ENCODE measurements around the gene PTK6.

PTK6 gene

DNA sequence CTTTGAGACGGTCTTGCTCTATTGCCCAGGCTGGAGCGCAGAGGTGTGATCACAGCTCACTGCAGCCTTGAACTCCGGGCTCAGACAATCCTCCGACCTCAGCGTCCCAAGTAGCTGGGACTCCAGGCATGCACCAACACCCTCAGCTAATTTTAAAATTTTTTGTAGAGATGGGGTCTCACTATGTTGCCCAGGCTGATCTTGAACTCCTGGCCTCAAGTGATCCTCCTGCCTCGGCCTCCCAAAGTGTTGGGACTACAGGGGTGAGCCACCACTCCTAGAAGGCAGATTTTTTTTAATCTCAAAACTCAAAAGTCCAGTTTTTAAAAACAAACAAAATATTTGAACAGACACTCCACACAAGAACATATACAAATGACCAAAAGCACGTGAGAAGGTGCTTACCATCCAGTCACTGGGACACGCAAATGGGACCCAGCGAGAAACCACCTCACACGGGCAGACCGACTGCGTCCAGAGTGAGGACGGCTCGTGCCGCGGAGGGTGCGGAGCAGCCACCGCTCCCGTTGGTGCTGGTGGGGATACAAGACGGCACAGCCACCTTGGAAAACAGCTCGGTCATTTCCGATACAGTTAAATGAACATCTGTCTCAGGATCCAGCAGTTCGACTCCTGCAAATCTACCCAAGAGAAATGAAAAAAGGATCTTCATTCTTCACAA is 45.3 kb upstream of the PTK6 start:
- no peaks in the 10 kb centered on the region for H3K9me2 ChIP-seq (ENCODE audit: low read depth, low read length)
- peaks cover 10% of the 10 kb centered on the region; the same call in 1 of the 2 replicates for H3K27me3 ChIP-seq (ENCODE audit: insufficient read depth, low read length)
- H3F3A ChIP-seq (ENCODE audit: insufficient read depth, low read length): no peaks in the 10 kb centered on the region
- H3K4me2 ChIP-seq (ENCODE audit: low read length): no peak overlapping the region
- no peaks in the 10 kb centered on the region for H3K4me1 ChIP-seq (ENCODE audit: insufficient read depth, low read length, severe bottlenecking)
- H3K27ac ChIP-seq (ENCODE audit: low read depth, low read length, poor library complexity, severe bottlenecking): no peak overlapping the region
- H3K36me3 ChIP-seq (ENCODE audit: insufficient read depth, low read length): no peaks in the 10 kb centered on the region; the same call in 1 of the 2 replicates
- no peaks in the 10 kb centered on the region for H3K9me3 ChIP-seq (ENCODE audit: low read length)
- H4K20me1 ChIP-seq (ENCODE audit: insufficient read depth, low read length): no peaks in the 10 kb centered on the region
- TF ChIP-seq EZH2 (IDR thresholded peaks at IDR 0.05; ENCODE audit: borderline replicate concordance, low read length) (no peak), CTCF (IDR thresholded peaks at IDR 0.05; ENCODE audit: low read length) (no peak)
- H3K4me3 ChIP-seq (ENCODE audit: low read depth, low read length, poor library complexity, severe bottlenecking): no peak overlapping the region
- H2AFZ ChIP-seq (ENCODE audit: low read length): no peak overlapping the region
- H3K79me2 ChIP-seq (ENCODE audit: insufficient read depth, low read length): no peaks in the 10 kb centered on the region
- no peak overlapping the region for H3K9ac ChIP-seq (ENCODE audit: low read length)

GRCh38 chr20:63580796-63581461 is 43.8 kb upstream of the PTK6 start:
- Histone ChIP-seq H3K4me2 (ENCODE audit: low read length) (no peak overlapping the region), H3F3A (ENCODE audit: insufficient read depth, low read length) (no peaks in the 10 kb centered on the region), H3K36me3 (ENCODE audit: insufficient read depth, low read length) (no peaks in the 10 kb centered on the region), H3K79me2 (ENCODE audit: insufficient read depth, low read length) (no peaks in the 10 kb centered on the region), H4K20me1 (ENCODE audit: insufficient read depth, low read length) (no peaks in the 10 kb centered on the region), H3K9ac (ENCODE audit: low read length) (no peak overlapping the region), H3K4me3 (ENCODE audit: low read depth, low read length, poor library complexity, severe bottlenecking) (no peak overlapping the region), H3K9me3 (ENCODE audit: low read length) (no peaks in the 10 kb centered on the region), H3K27ac (ENCODE audit: low read depth, low read length, poor library complexity, severe bottlenecking) (no peak overlapping the region), H3K4me1 (ENCODE audit: insufficient read depth, low read length, severe bottlenecking) (no peaks in the 10 kb centered on the region), H2AFZ (ENCODE audit: low read length) (no peak overlapping the region), H3K9me2 (ENCODE audit: low read depth, low read length) (no peaks in the 10 kb centered on the region), H3K27me3 (ENCODE audit: insufficient read depth, low read length) (peaks cover 10% of the 10 kb centered on the region; the same call in 1 of the 2 replicates)
- TF ChIP-seq CTCF (IDR thresholded peaks at IDR 0.05; ENCODE audit: low read length): peak; percentile 63
- no peak for TF ChIP-seq EZH2 (IDR thresholded peaks at IDR 0.05; ENCODE audit: borderline replicate concordance, low read length)

DNA sequence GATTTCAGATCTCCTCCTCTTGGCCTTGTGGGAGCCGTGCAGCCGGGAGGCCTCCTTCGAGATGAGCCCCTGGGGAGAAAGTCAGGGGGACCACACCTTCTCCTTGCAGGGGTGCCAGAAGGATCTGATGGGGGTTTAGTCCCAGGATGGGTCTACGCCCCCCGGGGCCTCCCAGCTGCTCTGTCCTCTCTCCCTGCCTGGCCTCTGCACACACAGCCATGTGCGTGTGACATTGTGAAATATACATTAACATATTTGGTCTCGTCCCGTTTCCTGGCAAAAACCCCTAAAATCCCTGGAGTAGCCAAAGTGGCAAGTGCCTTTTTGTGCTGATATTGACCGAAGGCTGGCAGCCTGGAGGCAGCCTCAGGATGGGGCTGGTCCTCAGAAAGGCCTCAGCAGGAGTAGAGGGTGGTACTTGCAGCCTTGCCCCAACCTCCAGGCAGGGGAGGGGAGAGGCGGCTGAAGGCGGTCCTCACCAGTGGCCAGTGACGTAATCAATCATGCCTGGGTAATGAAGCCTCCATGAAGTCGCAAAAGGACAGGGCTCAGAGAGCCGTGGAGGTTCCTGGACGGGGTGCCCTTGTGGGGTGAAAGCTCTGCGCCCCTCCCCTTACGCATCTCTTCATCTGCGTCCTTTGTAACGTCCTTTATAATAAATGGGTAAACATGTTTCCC is 42.0 kb upstream of the PTK6 start:
- no peaks in the 10 kb centered on the region for H4K20me1 ChIP-seq (ENCODE audit: insufficient read depth, low read length)
- peaks cover 10% of the 10 kb centered on the region; the same call in 1 of the 2 replicates for H3K27me3 ChIP-seq (ENCODE audit: insufficient read depth, low read length)
- H3K9me2 ChIP-seq (ENCODE audit: low read depth, low read length): no peaks in the 10 kb centered on the region
- H3K9ac ChIP-seq (ENCODE audit: low read length): no peak overlapping the region
- H3K79me2 ChIP-seq (ENCODE audit: insufficient read depth, low read length): no peaks in the 10 kb centered on the region
- H3F3A ChIP-seq (ENCODE audit: insufficient read depth, low read length): no peaks in the 10 kb centered on the region
- no peak overlapping the region for H3K27ac ChIP-seq (ENCODE audit: low read depth, low read length, poor library complexity, severe bottlenecking)
- no peaks in the 10 kb centered on the region for H3K36me3 ChIP-seq (ENCODE audit: insufficient read depth, low read length)
- H2AFZ ChIP-seq (ENCODE audit: low read length): no peak overlapping the region
- TF ChIP-seq EZH2 (IDR thresholded peaks at IDR 0.05; ENCODE audit: borderline replicate concordance, low read length) (no peak), CTCF (IDR thresholded peaks at IDR 0.05; ENCODE audit: low read length) (no peak)
- H3K4me2 ChIP-seq (ENCODE audit: low read length): no peak overlapping the region
- H3K4me3 ChIP-seq (ENCODE audit: low read depth, low read length, poor library complexity, severe bottlenecking): no peak overlapping the region
- H3K4me1 ChIP-seq (ENCODE audit: insufficient read depth, low read length, severe bottlenecking): peaks cover 4% of the 10 kb centered on the region
- H3K9me3 ChIP-seq (ENCODE audit: low read length): no peaks in the 10 kb centered on the region
